Tibial nerve (tissue), 4 donors: ENCODE results near the gene ARL4D. TPM values are rescaled to one million over a fixed set of nuclear protein-coding genes. Genes with fewer than 3 reads are reported as not detected.
"Not testable (repeated sequence)": the region's sequence is repeated elsewhere in the genome, so short reads cannot be mapped to it uniquely, and the experiment has no call there.

Experiments used
- DNase-seq, 2 donors: peaks; one replicate each; pipeline ENCODE4 v3.0.0-alpha.2; 2019; ENCODE audit warnings: low spot score in 2 of 2
- H3K27ac ChIP-seq, 4 donors: fragments of 200-600 bp; sonication (generic) in 3 of 4; one replicate each; pipeline ENCODE4 v1.5.1; 2017 to 2019; ENCODE audit warnings: mild to moderate bottlenecking in 1 of 4
- H3K27me3 ChIP-seq, 2 donors: fragments of 200-600 bp; sonication (generic) in 1 of 2; one replicate each; pipeline versions ENCODE4 v1.5.1 to v1.6.0; 2017 to 2019
- H3K36me3 ChIP-seq, 3 donors: fragments of 200-600 bp; sonication (generic); one replicate each; pipeline ENCODE4 v1.5.1; 2018 to 2019
- H3K4me1 ChIP-seq, 4 donors: fragments of 200-600 bp; sonication (generic) in 3 of 4; one replicate each; pipeline ENCODE4 v1.5.1; 2017 to 2019
- H3K4me3 ChIP-seq, 4 donors: fragments of 200-600 bp; sonication (generic) in 3 of 4; one replicate each; pipeline ENCODE4 v1.5.1; 2017 to 2019; ENCODE audit warnings: mild to moderate bottlenecking in 1 of 4, moderate library complexity in 1 of 4
- H3K9me3 ChIP-seq, 4 donors: fragments of 200-600 bp; sonication (generic) in 3 of 4; one replicate each; pipeline ENCODE4 v1.5.1; 2017 to 2019
- CTCF ChIP-seq, 5 experiments: fragments of 200-600 bp in 3 of 5; fragments of 450-650 bp in 2 of 5; sonication (generic) in 3 of 5; IDR thresholded peaks; one replicate each; pipeline ENCODE4 v1.5.1; 2016 to 2019; ENCODE audit warnings: antibody characterized with exemption in 5 of 5, mild to moderate bottlenecking in 3 of 5, moderate library complexity in 2 of 5
- EP300 ChIP-seq, 2 donors: sonication (generic); formaldehyde crosslinking; IDR thresholded peaks; one replicate each; pipeline ENCODE4 v1.6.1; 2017; ENCODE audit warnings: antibody characterized with exemption in 2 of 2, mild to moderate bottlenecking in 1 of 2
- POLR2A ChIP-seq, 2 donors: fragments of 450-650 bp; IDR thresholded peaks; one replicate each; pipeline ENCODE4 v1.6.1; 2017; ENCODE audit warnings: antibody characterized with exemption in 2 of 2, mild to moderate bottlenecking in 2 of 2, moderate library complexity in 2 of 2
- WGBS, 2 donors: methylation state at CpG; one replicate each; pipeline ENCODE4 v1.1.5; 2018; 5-methylcytosine and 5-hydroxymethylcytosine counted together
- total RNA-seq, 4 donors: library from RNA; depleted of rRNA; stranded (reverse); fragments of >200 nt; gene quantifications; one replicate each; pipeline ENCODE4 v1.1.0, GENCODE V29; 2016

Gene ARL4D
- total RNA-seq, 4 donors from 2014 or later, result 27.9 to 65.8 (median 53.0) TPM

GRCh38 chr17:43360376-43360738 is 38.4 kb upstream of the ARL4D start:
- H3K27me3 ChIP-seq, result no peaks in the 10 kb centered on the region
- WGBS, 2 donors, result 1 to 35% methylated on average over 18 of the region's 18 CpGs
- H3K4me3 ChIP-seq, result peak overlapping the region; percentile 31 to 54 (median 48)
- TF ChIP-seq EP300 (IDR thresholded peaks at IDR 0.05), result peak in 1 of 2 donors; percentile 55
- TF ChIP-seq CTCF (IDR thresholded peaks at IDR 0.05), result no peak
- no peaks in the 10 kb centered on the region for H3K9me3 ChIP-seq
- no peaks in the 10 kb centered on the region for H3K36me3 ChIP-seq
- H3K27ac ChIP-seq, result peak overlapping the region; percentile 85 to 94 (median 92)
- H3K4me1 ChIP-seq, result peaks cover 0 to 18% (median 14%) of the 10 kb centered on the region in 4 donors
- peak in 1 of 2 donors; percentile 67 for DNase-seq

DNA sequence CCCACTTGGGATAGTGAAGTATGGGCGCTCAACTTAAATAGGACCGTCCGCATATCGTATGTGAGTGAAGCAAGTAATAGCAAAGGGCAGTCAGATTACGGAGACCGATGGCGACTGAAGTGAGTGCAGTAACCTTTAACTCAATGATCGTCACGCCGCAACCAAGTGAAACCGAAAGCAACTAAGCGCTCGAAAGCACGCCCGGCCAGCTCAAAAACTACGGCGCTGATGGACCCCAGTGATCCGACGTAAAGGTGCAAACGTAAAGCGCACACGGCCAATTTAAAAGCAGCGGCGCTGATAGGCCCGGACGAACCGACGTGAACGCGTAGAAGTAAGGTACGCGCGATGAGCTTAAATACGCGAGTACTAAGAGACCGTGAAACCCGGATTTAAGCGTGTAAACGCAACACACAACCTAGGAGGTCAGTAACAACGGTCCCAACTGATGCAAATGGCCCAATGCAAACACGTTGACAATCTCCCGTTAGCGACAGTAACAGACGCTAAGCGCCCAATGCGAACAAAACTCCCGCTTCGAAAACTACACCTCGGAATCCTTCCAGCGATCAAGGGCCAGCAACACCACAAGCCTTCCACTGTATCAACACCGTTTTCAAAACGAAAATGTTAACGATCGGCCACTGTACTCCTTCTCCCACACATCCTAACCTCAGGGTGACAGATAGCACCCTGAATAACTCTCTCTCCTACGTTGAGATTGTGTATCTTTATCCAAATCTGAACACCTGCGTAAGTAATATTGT is 37.9 kb upstream of the ARL4D start:
- Histone ChIP-seq H3K36me3 (no peaks in the 10 kb centered on the region), H3K9me3 (no peaks in the 10 kb centered on the region), H3K27ac (peak overlapping the region; percentile 85 to 94 (median 92)), H3K27me3 (no peaks in the 10 kb centered on the region), H3K4me1 (peaks cover 0 to 18% (median 14%) of the 10 kb centered on the region in 4 donors), H3K4me3 (peak overlapping the region; percentile 31 to 54 (median 48))
- peak; percentile 89 to 90 for DNase-seq
- TF ChIP-seq EP300 (IDR thresholded peaks at IDR 0.05) (peak in 1 of 2 donors; percentile 100), CTCF (IDR thresholded peaks at IDR 0.05) (peak in 1 of 5 experiments; percentile 44), POLR2A (IDR thresholded peaks at IDR 0.05) (peak; percentile 88 to 99)
- WGBS, 2 donors, result 0 to 1% methylated on average over 56 of the region's 56 CpGs

- no peak for DNase-seq
- Histone ChIP-seq H3K27me3 (no peaks in the 10 kb centered on the region), H3K9me3 (no peaks in the 10 kb centered on the region), H3K27ac (no peak overlapping the region), H3K36me3 (no peaks in the 10 kb centered on the region), H3K4me1 (peaks cover 0 to 32% (median 25%) of the 10 kb centered on the region in 4 donors), H3K4me3 (no peak overlapping the region)
- WGBS, 2 donors, result 93 to 95% methylated on average over 27 of the region's 27 CpGs
- TF ChIP-seq CTCF (IDR thresholded peaks at IDR 0.05) (no peak), POLR2A (IDR thresholded peaks at IDR 0.05) (no peak), EP300 (IDR thresholded peaks at IDR 0.05) (no peak)
Observed at GRCh38 chr17:43363181-43363925, 35.4 kb upstream of the ARL4D start.

- H3K9me3 ChIP-seq, result no peaks in the 10 kb centered on the region
- no peak overlapping the region for H3K4me3 ChIP-seq
- no peak overlapping the region for H3K27ac ChIP-seq
- H3K4me1 ChIP-seq, result peaks cover 0 to 32% (median 25%) of the 10 kb centered on the region in 4 donors
- H3K36me3 ChIP-seq, result no peaks in the 10 kb centered on the region
- no peak for TF ChIP-seq EP300 (IDR thresholded peaks at IDR 0.05)
- TF ChIP-seq CTCF (IDR thresholded peaks at IDR 0.05), result no peak
- no peak for TF ChIP-seq POLR2A (IDR thresholded peaks at IDR 0.05)
- no peaks in the 10 kb centered on the region for H3K27me3 ChIP-seq
- 86 to 90% methylated on average over 10 of the region's 10 CpGs for WGBS, 2 donors
- no peak for DNase-seq
Observed at GRCh38 chr17:43363926-43364285, 34.9 kb upstream of the ARL4D start.

DNA sequence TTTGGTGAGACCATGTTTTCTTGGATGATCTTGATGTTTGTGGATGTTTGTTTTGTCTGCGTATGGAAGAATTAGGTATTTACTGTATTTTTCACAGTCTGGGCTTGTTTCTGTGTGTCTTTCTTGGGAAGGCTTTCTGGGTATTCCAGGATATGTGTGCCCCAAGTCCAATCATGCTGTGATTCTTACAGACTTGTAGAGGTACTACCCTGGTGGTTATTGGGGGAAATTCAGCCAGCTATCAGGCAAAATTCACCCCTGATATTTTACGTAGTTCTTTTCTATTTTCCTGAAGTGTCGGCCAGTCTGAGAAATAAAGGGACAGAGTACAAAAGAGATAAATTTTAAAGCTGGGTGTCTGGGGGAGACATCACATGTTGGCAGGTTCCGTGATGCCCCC is 33.4 kb upstream of the ARL4D start:
- no peak for DNase-seq

GRCh38 chr17:43365921-43366320 is 32.9 kb upstream of the ARL4D start:
- H3K9me3 ChIP-seq, H3K36me3 ChIP-seq, H3K4me3 ChIP-seq, H3K27ac ChIP-seq, H3K27me3 ChIP-seq, DNase-seq: not testable (repeated sequence)
- H3K4me1 ChIP-seq, result peaks cover 0 to 34% (median 24%) of the 10 kb centered on the region in 4 donors
- 91 to 92% methylated on average over 9 of the region's 9 CpGs for WGBS, 2 donors

More for the DNA sequence above, 33.4 kb upstream of the ARL4D start:
- no peak overlapping the region for H3K27ac ChIP-seq
- 89 to 90% methylated on average over 4 of the region's 4 CpGs for WGBS, 2 donors
- TF ChIP-seq CTCF (IDR thresholded peaks at IDR 0.05), result peak in 1 of 5 experiments; percentile 26
- no peak for TF ChIP-seq EP300 (IDR thresholded peaks at IDR 0.05)
- TF ChIP-seq POLR2A (IDR thresholded peaks at IDR 0.05), result no peak
- peaks cover 0 to 30% (median 23%) of the 10 kb centered on the region in 4 donors for H3K4me1 ChIP-seq
- H3K36me3 ChIP-seq, result no peaks in the 10 kb centered on the region
- H3K27me3 ChIP-seq, result no peaks in the 10 kb centered on the region
- no peak overlapping the region for H3K4me3 ChIP-seq
- no peaks in the 10 kb centered on the region for H3K9me3 ChIP-seq
